ENCODE results near the gene CAND2.

DNA sequence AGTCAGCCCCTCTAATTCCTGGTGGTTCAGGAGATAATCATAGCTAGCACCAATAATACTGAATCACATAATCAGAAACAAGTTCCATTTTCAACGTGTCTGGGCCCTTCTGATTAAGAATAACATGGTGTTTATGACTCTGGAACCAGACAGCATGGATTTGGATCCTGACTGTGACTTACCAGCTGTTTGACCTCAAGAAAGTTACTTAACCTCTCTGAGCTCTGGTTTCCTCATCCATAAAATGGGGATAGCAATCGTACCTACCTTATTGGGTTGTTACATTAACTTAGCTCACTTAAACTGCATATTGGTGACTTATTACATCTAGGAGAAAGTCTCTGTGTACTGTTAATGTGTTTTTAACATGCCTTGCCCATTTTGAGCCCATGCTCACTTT, 26.7 kb upstream of the CAND2 start:
- TF ChIP-seq, protein P1, sequence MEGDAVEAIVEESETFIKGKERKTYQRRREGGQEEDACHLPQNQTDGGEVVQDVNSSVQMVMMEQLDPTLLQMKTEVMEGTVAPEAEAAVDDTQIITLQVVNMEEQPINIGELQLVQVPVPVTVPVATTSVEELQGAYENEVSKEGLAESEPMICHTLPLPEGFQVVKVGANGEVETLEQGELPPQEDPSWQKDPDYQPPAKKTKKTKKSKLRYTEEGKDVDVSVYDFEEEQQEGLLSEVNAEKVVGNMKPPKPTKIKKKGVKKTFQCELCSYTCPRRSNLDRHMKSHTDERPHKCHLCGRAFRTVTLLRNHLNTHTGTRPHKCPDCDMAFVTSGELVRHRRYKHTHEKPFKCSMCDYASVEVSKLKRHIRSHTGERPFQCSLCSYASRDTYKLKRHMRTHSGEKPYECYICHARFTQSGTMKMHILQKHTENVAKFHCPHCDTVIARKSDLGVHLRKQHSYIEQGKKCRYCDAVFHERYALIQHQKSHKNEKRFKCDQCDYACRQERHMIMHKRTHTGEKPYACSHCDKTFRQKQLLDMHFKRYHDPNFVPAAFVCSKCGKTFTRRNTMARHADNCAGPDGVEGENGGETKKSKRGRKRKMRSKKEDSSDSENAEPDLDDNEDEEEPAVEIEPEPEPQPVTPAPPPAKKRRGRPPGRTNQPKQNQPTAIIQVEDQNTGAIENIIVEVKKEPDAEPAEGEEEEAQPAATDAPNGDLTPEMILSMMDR (conservative IDR thresholded peaks at IDR 0.05), result no peak
- no peak for TF ChIP-seq ZFX (IDR thresholded peaks at IDR 0.05)

All from C4-2B (cell line).